HG02763 (cell line): ENCODE data around the gene TMEM213.

Experiments
- ATAC-seq: cut with Tn5 transposase; IDR thresholded peaks from one replicate; pipeline ENCODE4 v1.9.1; 2021; ENCODE audit warnings: mild to moderate bottlenecking, moderate library complexity; ENCODE audit not compliant: unreplicated experiment

Gene TMEM213

DNA sequence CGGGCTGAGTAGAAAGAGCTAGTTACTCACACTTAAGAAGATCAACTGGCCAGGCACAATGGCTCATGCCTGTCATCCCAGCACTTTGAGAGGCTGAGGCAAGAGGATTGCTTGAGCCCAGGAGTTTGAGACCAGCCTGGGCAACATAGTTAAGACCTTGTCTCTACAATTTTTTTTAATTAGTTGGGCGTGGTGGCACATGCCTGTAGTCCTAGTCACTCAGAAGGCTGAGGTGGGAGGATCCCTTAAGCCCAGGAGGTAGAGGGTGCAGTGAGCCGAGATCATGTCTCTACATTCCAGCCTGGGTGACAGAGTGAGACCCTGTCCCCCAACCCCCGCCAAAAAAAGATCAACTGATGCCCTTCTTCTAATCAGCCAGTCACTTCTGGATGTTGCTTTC, 74.8 kb downstream of the TMEM213 start:
- ATAC-seq, result no peak

DNA sequence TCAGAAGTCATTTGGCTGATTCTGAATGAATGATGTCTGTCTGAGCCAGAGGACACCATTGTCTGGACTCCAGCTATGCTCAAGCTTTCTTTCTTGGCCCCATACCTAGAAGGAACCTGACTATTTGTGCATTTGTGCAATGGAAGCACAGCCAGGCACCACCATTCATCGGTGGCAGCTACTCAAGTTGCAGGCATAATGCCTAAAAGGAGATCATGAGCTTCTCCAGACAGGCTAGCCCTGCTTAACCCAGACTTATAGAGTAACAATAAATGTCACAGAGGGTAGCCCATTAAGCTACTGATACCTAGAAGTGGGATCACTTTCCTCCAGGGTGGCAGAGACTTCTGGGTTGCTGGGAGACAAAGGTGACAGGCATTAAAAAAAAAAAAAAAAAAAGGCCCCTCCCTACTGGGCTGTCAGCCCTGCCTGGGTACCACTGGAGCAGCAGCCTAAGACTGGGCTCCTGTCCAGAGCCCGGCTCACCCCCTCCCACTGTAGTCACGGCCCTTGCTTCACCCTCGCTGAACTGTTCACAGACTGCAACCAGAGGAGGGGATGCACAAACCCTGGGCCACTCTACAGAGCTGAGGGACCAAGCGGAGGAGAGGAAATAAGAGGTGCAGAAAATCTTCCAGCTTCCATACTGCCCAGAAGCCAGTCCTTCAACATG, 75.6 kb downstream of the TMEM213 start:
- no peak for ATAC-seq

DNA sequence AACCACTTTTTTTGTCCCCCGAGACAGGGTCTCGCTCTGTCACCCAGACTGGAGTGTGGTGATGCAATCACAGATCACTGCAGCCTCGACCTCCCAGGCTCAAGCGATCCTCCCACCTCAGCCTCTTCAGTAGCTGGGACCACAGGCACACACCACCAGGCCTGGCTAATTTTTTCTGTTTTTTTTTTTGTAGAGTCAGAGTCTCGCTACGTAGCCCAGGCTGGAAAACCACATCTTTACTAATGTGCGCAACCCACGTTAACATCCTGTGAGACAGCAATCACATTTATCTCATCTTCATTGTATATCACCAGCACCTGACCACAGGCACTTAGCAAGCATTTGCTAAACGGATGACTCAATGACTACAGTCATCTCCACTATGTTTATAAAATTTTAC, 78.0 kb downstream of the TMEM213 start:
- ATAC-seq, result no peak

DNA sequence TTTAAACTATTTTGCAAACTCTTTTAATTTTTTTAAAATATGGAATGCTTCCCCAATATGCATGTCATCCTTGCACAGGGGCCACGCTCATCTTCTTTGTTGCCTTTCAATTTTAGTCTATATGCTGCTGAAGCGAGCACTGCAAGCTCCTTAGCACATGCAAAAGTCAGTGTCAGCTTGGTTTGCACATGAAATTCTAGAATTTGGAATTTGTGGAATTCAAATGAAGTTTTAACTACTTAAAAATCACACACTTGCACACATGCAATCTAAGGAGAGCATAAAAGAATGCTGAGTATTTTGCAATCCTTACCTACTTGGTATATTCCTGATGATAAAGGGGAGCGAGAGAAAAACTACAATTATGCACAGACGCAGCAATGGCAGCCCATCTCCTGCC, 78.5 kb downstream of the TMEM213 start:
- no peak for ATAC-seq

DNA sequence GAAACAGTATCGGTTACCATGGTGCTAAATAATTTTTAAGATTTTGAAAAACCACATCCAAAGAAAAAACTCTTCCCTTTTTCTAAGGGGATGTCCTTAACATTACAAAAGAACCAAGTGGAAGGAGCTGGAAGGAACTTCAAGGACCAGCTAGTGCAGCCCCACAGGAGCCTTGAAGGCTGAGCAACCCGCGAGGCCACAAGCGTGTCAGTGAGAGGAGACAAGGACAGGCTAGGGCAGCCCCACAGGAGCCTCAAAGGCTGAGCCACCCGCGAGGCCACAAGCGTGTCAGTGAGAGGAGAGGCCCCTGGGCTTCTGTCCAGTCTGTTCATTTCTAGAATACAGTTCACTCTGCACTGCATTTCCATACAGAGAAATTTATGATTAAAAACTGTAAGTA, 80.3 kb downstream of the TMEM213 start:
- ATAC-seq, result no peak

DNA sequence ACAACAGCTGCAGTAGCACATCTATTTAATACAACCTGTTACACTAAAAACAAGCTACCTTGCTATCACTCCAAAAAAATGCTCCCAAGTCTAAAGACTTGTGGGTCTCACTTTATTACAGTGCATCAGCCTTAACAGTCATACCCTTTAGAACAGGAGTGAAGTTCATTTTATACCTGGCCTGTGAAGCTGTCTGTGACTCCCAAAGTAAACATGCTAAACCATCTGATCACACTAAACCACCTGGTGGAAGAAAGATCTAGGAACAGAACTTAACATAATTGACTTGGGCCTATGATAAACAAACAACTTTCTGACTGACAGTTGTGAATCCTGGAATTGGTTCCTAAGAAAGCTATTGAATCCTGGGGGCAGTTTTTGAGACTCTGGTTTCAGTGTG, 81.1 kb downstream of the TMEM213 start:
- ATAC-seq, result no peak

DNA sequence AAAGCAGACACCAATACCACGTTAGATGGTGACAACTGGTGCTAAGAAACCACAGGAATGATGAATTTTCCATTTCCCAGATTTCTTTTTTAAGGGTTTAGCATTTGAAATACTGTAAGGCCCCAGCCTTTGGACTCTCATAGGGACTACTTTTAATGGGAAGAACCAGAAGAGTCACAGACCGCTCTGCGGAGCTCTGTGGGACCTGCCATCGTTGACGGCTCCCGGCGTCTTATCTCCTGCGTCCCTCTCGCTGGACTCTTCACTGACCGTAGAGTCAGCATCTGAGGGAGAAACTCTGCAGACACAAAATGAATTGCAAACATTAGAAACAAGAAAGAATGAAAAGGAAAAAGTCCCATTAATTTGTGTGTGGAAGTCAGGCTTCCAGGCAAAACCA, 81.6 kb downstream of the TMEM213 start:
- no peak for ATAC-seq

DNA sequence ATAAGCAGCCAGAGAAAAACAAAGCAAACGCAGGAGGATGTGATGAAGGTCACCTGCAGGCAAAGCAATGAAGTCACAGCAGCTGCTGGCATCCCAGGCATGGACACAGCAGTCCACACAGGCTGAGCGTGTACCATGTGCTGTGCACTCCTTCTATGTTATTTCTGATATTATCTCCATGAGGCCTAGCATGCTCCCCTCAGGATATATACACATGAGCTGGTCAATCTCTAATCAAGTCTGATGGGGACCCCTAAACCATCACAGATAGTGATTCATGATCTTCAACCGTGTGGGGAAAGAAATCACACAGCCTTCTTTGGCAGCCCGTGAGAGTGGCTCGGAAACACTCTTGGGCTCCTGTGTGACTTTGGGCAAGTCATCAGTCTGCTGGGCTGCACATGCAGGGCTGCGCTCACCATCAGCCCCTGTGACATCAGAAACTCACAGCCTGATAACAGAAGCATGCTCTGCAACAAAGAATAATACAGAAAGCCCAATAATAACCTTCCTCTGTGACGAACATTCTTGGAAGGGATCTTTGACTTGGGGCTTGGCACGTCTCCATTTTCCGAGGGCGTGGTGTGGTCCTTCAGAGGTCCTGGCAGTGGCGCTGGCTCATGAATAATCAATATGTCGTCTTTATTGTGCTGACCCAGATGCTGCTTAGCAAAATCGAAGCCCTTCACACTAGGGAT, 83.2 kb downstream of the TMEM213 start:
- no peak for ATAC-seq

DNA sequence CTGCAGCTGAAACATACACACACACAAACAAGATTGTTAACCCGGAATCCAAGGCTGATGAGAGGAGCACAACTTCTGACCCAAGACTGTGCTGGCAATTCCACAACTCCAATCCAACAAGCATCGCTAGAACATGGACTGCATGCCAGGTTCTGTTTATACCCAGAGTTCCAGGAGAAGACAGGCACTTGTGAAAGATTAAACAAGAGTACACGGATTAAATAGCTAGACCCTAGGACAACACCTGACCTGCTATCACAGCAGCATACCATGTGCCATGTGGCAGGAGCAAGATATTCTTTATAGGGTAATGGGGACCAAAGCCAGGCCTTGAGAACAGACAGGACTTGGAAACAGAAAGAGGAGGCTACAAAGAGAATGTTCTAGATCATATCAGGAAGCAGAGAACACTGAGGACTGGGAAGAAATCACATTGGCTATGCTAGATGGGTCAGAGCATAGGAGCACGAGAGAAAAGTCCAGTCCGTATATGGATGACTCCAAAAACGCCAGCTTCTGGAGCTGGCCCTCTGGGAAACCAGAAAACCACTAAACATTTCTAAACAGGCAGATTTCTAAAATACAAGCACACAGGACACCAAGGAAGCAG, 83.9 kb downstream of the TMEM213 start:
- ATAC-seq, result no peak

DNA sequence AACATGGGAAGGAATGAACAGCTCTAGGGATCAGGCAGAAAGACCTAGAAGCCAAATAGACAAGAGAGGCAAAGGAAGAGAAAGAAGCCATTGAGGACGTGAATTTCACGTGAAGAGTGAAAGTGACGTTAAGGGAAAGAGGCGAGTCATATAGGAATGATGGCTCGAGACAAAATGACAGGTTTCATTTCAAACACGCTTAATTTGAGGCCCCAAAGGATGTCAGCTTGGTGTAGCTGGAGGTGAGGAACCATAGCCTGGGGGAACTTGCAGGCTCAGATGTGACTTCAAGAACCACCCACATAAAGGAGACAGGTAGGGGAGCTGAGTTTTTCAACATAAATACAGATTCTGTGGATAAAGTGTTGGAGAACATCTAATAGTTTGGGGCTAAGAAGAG, 84.5 kb downstream of the TMEM213 start:
- ATAC-seq, result no peak

DNA sequence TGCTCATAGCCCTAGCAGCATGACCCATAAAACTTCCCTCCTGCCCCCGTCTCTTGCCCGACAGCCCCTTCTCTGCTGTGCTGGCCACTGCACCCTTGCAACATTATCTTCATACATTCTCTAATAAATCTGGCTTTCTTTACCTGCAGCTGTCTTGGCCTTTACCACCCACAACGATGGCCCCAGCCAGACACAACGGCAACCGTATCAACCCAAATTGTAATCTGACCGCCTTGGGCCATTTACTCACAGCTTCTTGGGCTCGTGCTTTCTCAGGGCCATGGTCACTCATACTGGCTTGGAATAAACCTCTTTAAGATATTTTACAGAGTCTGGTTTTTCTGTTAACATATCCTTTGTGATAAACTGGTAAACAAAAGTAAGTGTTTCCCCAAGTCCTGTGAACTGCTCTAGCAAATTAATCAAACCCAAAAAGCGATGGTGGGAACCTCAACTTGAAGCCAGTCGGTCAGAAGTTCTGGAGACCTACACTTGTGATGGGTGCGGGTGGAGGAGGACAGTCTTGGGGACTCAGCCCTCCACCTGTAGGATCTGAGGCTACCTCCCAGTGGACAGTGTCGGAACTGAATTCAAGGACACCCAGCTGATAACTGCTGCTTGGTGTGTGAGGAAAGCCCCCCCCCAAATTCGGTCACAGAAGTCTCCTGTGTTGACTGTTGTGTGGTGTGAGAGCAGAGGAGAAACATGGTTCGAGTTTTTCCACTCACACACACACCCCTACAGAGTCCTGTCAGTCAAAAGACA, 87.8 kb downstream of the TMEM213 start:
- ATAC-seq, result no peak

DNA sequence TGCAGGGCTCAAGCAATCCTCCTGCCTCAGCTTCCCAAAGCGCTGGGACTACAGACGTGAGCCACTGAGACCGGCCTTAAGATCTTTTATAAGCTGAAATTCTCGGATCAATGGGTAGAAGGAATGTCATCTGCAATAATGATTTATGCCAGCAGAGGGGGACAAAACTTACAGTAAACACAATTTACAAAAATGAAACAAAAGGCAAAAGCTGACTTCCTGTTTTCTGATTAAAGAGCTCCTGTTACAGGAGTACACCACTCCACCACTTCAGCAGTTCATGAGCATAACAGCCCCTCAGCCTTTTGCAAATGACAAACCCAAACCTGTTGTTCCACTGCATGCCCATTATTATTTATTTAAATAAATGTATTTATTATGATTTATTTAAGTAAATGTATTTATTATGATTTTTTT, 88.7 kb downstream of the TMEM213 start:
- peak; percentile 76 for ATAC-seq

DNA sequence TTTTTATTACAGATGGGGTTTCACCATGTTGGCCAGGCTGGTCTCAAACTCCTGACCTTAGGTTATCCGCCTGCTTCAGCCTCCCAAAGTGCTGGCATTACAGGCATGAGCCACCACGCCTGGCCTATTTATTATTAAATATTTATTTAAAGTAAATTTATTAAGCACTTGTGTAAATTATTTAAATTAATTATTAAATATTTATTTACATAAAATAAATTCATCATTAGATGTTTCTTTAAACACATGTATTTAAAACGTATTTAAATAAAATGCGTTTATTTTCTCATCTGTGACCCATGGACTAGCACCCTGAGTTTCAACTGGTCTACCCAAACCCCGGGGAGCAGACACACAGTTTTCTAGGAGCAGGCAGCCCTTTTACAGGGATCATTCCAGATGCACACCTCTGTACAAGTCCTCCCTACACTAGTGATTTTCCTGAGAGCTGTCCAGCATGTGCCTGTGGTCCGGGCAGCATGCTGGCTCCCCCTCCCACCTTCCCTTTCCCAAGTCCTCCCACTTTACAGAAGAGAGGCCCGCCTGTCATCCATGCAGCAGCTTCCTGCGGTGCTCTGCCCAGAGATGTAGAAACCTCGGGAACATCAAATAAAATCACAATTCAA, 89.4 kb downstream of the TMEM213 start:
- ATAC-seq, result no peak
